H1 (cell line): ENCODE data around the gene ICA1. TPM values are rescaled to one million over a fixed set of nuclear protein-coding genes. Genes with fewer than 3 reads are reported as not detected.

ENCODE experiments used
- polyA plus RNA-seq, 7 experiments: library from polyadenylated mRNA; depleted of rRNA in 3 of 7; stranded (reverse) in 5 of 7; unstranded in 2 of 7; fragments of >200 nt in 5 of 7; fragments of 200-250 nt in 2 of 7; gene quantifications; 1 replicate in 5 of 7; 2 replicates in 1 of 7; 4 replicates in 1 of 7; pipeline versions ENCODE4 v1.2.1 to v1.2.3, GENCODE V29; 2011 to 2013; ENCODE audit warnings: missing spikeins in 2 of 7, mixed read lengths in 2 of 7
- total RNA-seq: library from RNA; stranded (reverse); fragmentation: NEBNext Ultra II Directional; extraction: Animal tissue kit (Norgen Biotek cat#: 25700); gene quantifications from 2 replicates; pipeline ENCODE4 v1.2.1, GENCODE V29; 2021
- TF ChIP-seq, protein P1 (sequence below): fragments of 300-600 bp; sonication (generic); IDR thresholded peaks from 2 replicates; pipeline ENCODE4 v1.7.1; 2012; ENCODE audit warnings: low read length, moderate library complexity, mild to moderate bottlenecking, inconsistent platforms; ENCODE audit not compliant: insufficient replicate concordance

Gene ICA1
- total and polyA plus RNA-seq, 2 of the 8 experiments (the other 6 are each of a cell fraction or from before 2014, with no cell fraction given), result 14.9 to 37.1 TPM

DNA sequence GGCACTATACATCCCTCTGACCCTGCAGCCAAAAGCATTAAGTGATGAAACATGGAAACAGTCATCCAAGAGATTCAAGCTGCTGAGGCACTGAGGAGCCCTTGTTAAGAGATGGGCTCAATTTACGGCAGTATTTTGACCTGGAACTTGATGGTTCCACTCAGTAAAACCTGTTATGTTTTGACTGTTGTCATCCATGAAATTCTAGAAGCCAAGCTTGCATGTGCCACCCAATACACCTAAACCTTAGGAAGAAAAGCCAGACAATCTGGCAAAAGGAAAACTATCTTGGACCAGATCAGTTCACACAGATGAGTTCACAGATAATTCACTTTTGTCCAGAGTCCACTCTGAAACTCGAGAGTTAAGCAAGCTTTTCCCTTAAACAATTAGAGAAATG, 53.2 kb downstream of the ICA1 start (continued):
- TF ChIP-seq, protein P1, sequence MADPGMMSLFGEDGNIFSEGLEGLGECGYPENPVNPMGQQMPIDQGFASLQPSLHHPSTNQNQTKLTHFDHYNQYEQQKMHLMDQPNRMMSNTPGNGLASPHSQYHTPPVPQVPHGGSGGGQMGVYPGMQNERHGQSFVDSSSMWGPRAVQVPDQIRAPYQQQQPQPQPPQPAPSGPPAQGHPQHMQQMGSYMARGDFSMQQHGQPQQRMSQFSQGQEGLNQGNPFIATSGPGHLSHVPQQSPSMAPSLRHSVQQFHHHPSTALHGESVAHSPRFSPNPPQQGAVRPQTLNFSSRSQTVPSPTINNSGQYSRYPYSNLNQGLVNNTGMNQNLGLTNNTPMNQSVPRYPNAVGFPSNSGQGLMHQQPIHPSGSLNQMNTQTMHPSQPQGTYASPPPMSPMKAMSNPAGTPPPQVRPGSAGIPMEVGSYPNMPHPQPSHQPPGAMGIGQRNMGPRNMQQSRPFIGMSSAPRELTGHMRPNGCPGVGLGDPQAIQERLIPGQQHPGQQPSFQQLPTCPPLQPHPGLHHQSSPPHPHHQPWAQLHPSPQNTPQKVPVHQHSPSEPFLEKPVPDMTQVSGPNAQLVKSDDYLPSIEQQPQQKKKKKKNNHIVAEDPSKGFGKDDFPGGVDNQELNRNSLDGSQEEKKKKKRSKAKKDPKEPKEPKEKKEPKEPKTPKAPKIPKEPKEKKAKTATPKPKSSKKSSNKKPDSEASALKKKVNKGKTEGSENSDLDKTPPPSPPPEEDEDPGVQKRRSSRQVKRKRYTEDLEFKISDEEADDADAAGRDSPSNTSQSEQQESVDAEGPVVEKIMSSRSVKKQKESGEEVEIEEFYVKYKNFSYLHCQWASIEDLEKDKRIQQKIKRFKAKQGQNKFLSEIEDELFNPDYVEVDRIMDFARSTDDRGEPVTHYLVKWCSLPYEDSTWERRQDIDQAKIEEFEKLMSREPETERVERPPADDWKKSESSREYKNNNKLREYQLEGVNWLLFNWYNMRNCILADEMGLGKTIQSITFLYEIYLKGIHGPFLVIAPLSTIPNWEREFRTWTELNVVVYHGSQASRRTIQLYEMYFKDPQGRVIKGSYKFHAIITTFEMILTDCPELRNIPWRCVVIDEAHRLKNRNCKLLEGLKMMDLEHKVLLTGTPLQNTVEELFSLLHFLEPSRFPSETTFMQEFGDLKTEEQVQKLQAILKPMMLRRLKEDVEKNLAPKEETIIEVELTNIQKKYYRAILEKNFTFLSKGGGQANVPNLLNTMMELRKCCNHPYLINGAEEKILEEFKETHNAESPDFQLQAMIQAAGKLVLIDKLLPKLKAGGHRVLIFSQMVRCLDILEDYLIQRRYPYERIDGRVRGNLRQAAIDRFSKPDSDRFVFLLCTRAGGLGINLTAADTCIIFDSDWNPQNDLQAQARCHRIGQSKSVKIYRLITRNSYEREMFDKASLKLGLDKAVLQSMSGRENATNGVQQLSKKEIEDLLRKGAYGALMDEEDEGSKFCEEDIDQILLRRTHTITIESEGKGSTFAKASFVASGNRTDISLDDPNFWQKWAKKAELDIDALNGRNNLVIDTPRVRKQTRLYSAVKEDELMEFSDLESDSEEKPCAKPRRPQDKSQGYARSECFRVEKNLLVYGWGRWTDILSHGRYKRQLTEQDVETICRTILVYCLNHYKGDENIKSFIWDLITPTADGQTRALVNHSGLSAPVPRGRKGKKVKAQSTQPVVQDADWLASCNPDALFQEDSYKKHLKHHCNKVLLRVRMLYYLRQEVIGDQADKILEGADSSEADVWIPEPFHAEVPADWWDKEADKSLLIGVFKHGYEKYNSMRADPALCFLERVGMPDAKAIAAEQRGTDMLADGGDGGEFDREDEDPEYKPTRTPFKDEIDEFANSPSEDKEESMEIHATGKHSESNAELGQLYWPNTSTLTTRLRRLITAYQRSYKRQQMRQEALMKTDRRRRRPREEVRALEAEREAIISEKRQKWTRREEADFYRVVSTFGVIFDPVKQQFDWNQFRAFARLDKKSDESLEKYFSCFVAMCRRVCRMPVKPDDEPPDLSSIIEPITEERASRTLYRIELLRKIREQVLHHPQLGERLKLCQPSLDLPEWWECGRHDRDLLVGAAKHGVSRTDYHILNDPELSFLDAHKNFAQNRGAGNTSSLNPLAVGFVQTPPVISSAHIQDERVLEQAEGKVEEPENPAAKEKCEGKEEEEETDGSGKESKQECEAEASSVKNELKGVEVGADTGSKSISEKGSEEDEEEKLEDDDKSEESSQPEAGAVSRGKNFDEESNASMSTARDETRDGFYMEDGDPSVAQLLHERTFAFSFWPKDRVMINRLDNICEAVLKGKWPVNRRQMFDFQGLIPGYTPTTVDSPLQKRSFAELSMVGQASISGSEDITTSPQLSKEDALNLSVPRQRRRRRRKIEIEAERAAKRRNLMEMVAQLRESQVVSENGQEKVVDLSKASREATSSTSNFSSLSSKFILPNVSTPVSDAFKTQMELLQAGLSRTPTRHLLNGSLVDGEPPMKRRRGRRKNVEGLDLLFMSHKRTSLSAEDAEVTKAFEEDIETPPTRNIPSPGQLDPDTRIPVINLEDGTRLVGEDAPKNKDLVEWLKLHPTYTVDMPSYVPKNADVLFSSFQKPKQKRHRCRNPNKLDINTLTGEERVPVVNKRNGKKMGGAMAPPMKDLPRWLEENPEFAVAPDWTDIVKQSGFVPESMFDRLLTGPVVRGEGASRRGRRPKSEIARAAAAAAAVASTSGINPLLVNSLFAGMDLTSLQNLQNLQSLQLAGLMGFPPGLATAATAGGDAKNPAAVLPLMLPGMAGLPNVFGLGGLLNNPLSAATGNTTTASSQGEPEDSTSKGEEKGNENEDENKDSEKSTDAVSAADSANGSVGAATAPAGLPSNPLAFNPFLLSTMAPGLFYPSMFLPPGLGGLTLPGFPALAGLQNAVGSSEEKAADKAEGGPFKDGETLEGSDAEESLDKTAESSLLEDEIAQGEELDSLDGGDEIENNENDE, result no peak
